ENCODE measurements around the gene PDE6D.

Gene PDE6D

GRCh38 chr2:231706731-231707624, 74.1 kb downstream of the PDE6D start:
- peak; percentile 95 for DNase-seq (ENCODE audit: low read depth)

GRCh38 chr2:231704017-231704416, 77.1 kb downstream of the PDE6D start:
- DNase-seq (ENCODE audit: low read depth): no peak

- no peak for DNase-seq (ENCODE audit: low read depth)
Observed at GRCh38 chr2:231701456-231702373, 79.4 kb downstream of the PDE6D start.

GRCh38 chr2:231699006-231699405, 82.1 kb downstream of the PDE6D start:
- no peak for DNase-seq (ENCODE audit: low read depth)

GRCh38 chr2:231696004-231696367, 85.1 kb downstream of the PDE6D start:
- DNase-seq (ENCODE audit: low read depth): no peak

- DNase-seq (ENCODE audit: low read depth): no peak
Observed at GRCh38 chr2:231693956-231694355, 87.1 kb downstream of the PDE6D start.

- DNase-seq (ENCODE audit: low read depth): no peak
Observed at GRCh38 chr2:231692847-231693246, 88.2 kb downstream of the PDE6D start.

- DNase-seq (ENCODE audit: low read depth): no peak
Observed at GRCh38 chr2:231691251-231691772, 89.8 kb downstream of the PDE6D start.

- DNase-seq (ENCODE audit: low read depth): no peak
Observed at GRCh38 chr2:231689124-231689893, 91.8 kb downstream of the PDE6D start.

- no peak for DNase-seq (ENCODE audit: low read depth)
Observed at GRCh38 chr2:231688719-231689118, 92.4 kb downstream of the PDE6D start.

- DNase-seq (ENCODE audit: low read depth): no peak
Observed at GRCh38 chr2:231687961-231688360, 93.1 kb downstream of the PDE6D start.

GRCh38 chr2:231687133-231687852, 93.8 kb downstream of the PDE6D start:
- DNase-seq (ENCODE audit: low read depth): no peak

- no peak for DNase-seq (ENCODE audit: low read depth)
Observed at GRCh38 chr2:231686192-231687100, 94.6 kb downstream of the PDE6D start.

GRCh38 chr2:231685349-231686191, 95.5 kb downstream of the PDE6D start:
- DNase-seq (ENCODE audit: low read depth): no peak

GRCh38 chr2:231684314-231685223, 96.5 kb downstream of the PDE6D start:
- DNase-seq (ENCODE audit: low read depth): no peak

- no peak for DNase-seq (ENCODE audit: low read depth)
Observed at GRCh38 chr2:231683292-231684235, 97.5 kb downstream of the PDE6D start.
